Epithelial cell of esophagus (primary cell): ENCODE results near the gene DNMT3A.

Source experiments
- DNase-seq: peaks from one replicate; pipeline ENCODE4 v3.0.0; 2010; ENCODE audit warnings: low read depth
- H3K4me3 ChIP-seq: 2 replicates; pipeline ENCODE4 v1.5.1; 2011; ENCODE audit warnings: mild to moderate bottlenecking, low read length, control low read depth
- TF ChIP-seq, protein P1 (sequence below): IDR thresholded peaks from 2 replicates; pipeline ENCODE4 v1.5.1; 2011; ENCODE audit warnings: low read depth, mild to moderate bottlenecking, low read length, control low read depth, inconsistent platforms; ENCODE audit not compliant: insufficient read depth; ENCODE audit errors: missing control alignments

DNMT3A gene

DNA sequence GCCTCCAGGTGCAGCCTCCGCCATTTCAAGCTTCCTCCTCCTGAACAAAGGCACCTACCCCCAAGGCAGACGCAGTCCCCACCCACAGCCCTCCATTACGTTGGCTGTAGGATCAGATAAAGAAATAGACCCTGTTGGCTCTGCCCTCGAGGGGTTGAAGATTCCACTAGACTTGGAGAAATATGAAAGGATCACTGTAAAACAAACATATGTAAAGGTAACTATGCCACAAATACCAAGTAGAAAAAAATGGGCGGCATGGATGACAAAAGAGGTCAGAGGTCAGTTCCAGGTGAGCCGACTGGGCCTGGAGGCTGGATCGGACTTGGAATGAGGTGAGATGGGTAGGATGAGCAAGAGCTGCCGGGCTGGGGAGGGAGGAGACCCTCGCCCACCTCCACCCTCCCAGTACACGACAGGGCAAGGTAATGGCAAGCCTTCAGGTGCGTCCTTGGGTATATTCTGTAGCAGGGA lies 88.5 kb downstream of the DNMT3A start:
- TF ChIP-seq, protein P1, sequence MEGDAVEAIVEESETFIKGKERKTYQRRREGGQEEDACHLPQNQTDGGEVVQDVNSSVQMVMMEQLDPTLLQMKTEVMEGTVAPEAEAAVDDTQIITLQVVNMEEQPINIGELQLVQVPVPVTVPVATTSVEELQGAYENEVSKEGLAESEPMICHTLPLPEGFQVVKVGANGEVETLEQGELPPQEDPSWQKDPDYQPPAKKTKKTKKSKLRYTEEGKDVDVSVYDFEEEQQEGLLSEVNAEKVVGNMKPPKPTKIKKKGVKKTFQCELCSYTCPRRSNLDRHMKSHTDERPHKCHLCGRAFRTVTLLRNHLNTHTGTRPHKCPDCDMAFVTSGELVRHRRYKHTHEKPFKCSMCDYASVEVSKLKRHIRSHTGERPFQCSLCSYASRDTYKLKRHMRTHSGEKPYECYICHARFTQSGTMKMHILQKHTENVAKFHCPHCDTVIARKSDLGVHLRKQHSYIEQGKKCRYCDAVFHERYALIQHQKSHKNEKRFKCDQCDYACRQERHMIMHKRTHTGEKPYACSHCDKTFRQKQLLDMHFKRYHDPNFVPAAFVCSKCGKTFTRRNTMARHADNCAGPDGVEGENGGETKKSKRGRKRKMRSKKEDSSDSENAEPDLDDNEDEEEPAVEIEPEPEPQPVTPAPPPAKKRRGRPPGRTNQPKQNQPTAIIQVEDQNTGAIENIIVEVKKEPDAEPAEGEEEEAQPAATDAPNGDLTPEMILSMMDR = no peak
- H3K4me3 ChIP-seq = no peak overlapping the region

GRCh38 chr2:25252291-25253152 lies 89.2 kb downstream of the DNMT3A start:
- TF ChIP-seq, protein P1 = no peak
- peak overlapping the region; percentile 33 for H3K4me3 ChIP-seq
- peak; percentile 9 for DNase-seq

More for the DNA sequence above, 88.5 kb downstream of the DNMT3A start:
- DNase-seq = no peak

DNA sequence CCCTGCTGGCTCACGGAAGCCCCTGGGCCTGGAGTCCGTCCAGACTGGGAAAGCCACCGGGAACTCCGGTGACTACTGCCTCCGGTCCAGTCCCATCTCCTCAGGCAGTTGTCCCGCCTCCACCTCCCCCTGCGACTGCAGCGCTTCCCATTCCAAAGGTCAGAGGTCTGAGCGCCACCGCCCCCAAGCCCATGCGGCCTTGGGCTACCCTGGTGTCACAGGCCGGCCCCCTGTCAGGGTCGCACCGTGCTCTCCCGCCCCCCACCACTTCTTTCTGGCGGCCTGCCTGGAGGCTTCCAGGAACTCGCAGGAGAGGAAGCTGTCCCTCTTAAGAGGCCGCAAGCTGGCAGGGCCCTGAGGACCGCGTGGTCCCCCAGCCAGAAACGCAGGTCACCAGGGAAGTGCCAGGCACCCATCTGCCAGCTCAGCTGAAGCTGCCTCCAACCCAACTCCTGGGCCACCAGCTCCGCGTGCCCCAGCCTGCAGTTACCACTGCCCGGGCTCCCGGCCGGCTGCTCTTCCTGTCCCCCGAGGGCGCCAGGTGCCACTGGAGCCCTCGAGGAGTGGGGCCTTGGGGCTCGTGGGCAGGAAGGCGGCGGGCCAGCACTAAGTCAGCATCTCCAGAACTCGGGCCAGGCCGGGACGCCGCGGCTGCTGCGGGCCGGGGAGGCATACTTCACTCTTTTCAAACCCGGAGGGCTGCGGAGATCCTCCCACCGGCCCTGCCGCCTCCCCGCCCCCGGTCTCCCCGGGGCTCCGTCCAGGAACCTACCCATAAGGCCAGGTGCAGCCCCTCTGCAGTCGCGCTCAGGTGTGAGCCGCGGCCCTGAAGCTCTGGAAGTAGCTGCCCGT lies 90.1 kb downstream of the DNMT3A start:
- peak overlapping the region; percentile 45 for H3K4me3 ChIP-seq
- DNase-seq = peak; percentile 49
- TF ChIP-seq, protein P1 = no peak

- H3K4me3 ChIP-seq = peak overlapping the region; percentile 45
- DNase-seq = no peak
- TF ChIP-seq, protein P1 = no peak
These were observed 90.7 kb downstream of the DNMT3A start for GRCh38 chr2:25251071-25251421.

DNA sequence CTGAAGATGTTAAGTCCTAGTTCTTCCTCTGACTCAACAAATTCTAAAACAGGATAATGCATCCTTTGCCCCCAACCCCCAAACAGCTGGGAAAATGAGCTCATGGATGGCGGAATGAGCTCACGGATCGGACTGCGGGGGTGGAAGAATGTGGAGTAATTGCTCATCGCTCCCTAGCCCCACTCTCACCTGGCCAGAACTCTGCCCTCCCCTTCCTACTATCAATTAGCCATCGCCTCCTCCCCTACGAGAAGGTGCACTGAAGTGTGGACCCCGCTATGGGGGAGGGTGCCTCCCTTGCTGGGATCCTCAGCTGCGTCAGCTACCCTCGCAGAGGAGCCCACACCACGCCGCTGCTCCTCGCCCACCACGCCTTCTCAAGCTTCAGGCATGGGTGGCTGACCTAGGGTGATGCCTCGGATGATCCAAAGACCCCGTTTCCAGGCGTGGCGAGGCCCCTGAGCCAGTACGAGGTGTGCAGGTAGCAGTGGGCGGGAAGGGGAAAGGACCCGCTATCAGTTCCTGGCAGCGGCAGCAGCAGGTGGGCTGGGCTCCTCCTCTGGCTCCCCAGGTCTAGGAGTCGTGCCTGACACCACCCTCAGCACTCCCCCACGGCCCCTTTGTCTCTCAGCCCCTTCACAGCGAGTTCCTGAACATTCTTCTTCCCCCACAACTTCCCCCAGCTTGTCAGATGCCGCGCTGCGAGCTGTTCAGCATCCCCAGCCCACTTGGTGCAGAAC lies 91.2 kb downstream of the DNMT3A start:
- DNase-seq = peak; percentile 68
- no peak overlapping the region for H3K4me3 ChIP-seq
- TF ChIP-seq, protein P1 = no peak

GRCh38 chr2:25249785-25250184 lies 91.9 kb downstream of the DNMT3A start:
- TF ChIP-seq, protein P1 = no peak
- no peak for DNase-seq
- H3K4me3 ChIP-seq = no peak overlapping the region
